Urothelium cell line (cell line): ENCODE measurements around the gene KIF2C.
"Not testable (repeated sequence)": the region's sequence is repeated elsewhere in the genome, so short reads cannot be mapped to it uniquely, and the experiment has no call there.

Source experiments
- DNase-seq: peaks from one replicate; pipeline ENCODE4 v3.0.0; 2011; ENCODE audit warnings: low spot score, mixed read lengths
- FAIRE-seq: peaks from 2 replicates; lab custom pipeline; 2011; peaks lifted over from hg19 to GRCh38; lab: Jason Lieb, UNC

KIF2C gene

DNA sequence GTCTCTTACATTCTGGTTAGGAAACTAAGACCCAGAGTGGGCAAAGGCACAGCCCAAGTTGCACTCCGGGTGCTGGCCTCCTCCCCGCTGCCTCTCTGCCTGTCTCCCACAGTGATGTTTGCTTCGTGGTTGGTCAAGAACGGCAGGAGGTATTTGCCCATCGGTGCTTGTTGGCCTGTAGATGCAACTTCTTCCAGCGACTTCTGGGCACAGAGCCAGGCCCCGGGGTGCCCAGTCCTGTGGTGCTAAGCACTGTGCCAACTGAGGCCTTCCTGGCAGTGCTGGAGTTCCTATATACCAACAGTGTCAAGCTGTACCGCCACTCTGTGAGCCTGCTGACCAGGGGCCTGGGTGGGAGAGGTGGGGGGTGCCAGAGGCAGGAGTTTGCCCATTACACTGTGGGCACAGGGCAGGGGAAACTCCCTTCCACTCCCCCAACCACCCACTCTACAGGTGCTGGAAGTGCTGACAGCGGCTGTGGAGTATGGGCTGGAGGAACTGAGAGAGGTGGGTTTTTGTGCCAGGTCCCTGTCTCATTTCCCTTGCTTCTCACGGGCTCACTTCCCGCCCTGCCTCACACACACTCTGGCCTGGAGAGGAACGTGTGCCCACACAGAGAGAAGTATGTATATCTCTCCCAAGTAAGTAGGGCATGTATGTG, 70.6 kb downstream of the KIF2C start:
- FAIRE-seq (no peak), DNase-seq (no peak)

DNA sequence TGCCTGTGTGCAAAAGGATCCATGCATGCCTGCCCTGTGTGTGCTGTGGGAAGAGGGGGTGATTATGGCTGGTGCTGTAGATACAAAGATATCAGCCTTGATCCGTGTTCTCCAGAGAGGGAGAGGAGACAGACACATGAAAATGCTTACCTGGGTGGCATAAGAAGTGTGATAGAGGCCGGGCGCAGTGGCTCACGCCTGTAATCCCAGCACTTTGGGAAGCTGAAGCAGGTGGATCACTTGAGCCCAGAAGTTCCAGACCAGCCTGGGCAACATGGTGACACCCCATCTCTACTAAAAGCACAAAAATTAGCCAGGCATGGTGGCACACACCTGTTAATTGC, 71.1 kb downstream of the KIF2C start:
- not testable (repeated sequence) for FAIRE-seq, DNase-seq

DNA sequence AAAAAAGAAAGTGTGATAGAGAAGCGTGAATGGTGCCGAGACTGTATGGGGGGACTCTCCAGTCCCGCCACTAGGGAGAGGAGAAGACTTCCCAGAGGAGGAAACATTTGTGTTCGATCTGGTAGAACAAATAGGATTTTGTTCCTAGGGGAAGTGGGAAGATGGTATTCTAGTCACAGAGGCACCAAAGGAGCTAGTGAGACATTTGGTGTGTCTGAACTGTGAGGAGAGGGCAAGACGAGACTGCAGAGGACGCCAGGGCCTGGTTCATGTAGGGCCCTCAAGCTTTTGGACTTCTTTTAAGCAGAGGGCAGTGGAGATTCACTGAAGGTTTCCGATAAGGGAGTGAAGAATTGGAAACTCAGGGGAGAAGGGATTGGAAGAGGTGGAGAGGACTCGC, 71.6 kb downstream of the KIF2C start:
- DNase-seq = no peak
- FAIRE-seq = no peak

DNA sequence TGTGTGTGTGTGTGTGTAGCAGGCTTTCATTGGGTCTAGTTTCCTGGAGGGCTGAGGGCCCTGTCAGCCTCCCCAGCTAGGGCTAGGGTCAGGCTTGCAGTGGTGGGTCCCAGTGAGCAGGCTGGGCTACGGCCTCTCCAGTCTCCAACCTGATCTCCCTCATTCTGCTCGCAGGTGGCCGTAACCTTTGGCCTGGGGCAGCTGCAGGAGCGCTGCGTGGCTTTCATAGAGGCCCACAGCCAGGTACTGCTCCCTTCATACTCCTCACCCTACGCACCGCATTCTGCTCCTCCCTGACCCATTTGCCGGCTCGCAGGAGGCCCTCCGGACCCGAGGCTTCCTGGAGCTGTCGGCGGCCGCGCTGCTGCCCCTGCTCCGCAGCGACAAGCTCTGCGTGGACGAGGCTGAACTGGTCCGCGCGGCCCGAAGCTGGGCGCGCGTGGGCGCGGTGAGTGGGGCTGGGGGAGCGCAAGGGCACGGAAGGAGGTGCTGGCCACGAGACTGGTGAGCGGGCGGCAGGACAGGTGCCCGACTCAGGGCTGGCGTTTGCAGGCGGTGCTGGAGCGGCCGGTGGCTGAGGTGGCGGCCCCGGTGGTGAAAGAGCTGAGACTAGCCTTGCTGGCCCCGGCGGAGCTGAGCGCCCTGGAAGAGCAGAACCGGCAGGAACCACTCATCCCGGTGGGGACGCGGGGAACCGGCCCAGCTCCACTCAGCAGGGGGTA, 73.3 kb downstream of the KIF2C start:
- DNase-seq (no peak), FAIRE-seq (no peak)

DNA sequence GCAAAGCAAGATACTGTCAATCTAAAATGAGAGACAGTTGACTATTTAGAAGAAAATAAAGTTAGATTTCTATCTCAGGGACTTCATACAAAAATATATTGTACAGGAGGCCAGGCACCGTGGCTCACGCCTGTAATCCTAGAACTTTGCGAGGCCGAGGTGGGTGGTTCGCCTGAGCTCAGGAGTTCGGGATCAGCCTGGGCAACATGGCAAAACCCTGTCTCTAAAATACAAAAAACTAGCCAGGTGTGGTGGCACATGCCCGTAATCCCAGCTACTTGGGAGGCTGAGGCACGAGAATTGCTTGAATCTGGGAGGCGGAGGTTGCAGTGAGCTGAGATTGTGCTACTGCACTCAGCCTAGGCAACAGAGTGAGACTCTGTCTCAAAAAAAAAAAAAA, 76.3 kb downstream of the KIF2C start:
- not testable (repeated sequence) for FAIRE-seq, DNase-seq

DNA sequence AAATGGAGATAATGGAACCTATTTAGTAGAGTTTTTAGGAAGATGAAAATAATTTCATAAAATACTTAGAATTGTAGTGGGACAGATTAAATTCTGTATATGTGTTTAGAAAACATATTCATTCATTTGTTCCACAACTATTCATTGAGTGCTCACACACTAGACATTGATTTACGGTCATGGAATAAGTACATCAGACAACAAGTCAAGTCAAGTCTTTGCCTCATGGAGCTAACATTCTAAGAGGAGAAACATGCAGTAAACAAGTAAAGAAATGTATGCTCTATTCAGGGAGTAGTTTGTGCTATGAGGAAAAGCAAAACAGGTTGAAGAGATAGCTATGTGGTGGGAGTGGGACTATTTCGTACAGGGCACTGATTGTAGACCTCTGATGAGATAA, 77.7 kb downstream of the KIF2C start:
- DNase-seq (no peak), FAIRE-seq (no peak)
